Measurements from ENCODE around the gene MRPL4.

The MRPL4 gene

GRCh38 chr19:10251792-10252694, at the start of gene MRPL4:
TSS of gene MRPL4 (plus strand) at chr19:10252214. CDS start at chr19:10252254, 40 bp downstream.
- H3K9ac ChIP-seq (ENCODE audit: insufficient read length) = peak within 1 kb of the TSS; percentile 86
- peak; percentile 84 for TF ChIP-seq POLR2AphosphoS5 (IDR thresholded peaks at IDR 0.05; ENCODE audit: borderline replicate concordance, low read depth, low read length)
- TF ChIP-seq EZH2 (IDR thresholded peaks at IDR 0.05) = no peak
- H3K4me3 ChIP-seq = peak within 1 kb of the TSS; percentile 100
- H3K9me3 ChIP-seq (ENCODE audit: low read depth, low read length) = no peaks in the 10 kb centered on the region
- H3K27ac ChIP-seq = peak within 1 kb of the TSS; percentile 81
- H3K36me3 ChIP-seq (ENCODE audit: insufficient read depth, low read length) = peaks cover 18% of the 10 kb centered on the region
- DNase-seq (ENCODE audit: low read depth, low spot score) = peak; percentile 95

GRCh38 chr19:10203686-10204085, 48.3 kb upstream of the MRPL4 start:
- H3K4me3 ChIP-seq = no peak overlapping the region
- DNase-seq (ENCODE audit: low read depth, low spot score) = no peak
- no peak for TF ChIP-seq FOXP2 (optimal IDR thresholded peaks at IDR 0.05; ENCODE audit: control extremely low read depth, extremely low read length, insufficient read depth)
- no peak for TF ChIP-seq POLR2AphosphoS5 (IDR thresholded peaks at IDR 0.05; ENCODE audit: borderline replicate concordance, low read depth, low read length)
- no peak for TF ChIP-seq EZH2 (IDR thresholded peaks at IDR 0.05)
- no peak overlapping the region for H3K9ac ChIP-seq (ENCODE audit: insufficient read length)
- H3K27ac ChIP-seq = no peak overlapping the region
- no peaks in the 10 kb centered on the region for H3K9me3 ChIP-seq (ENCODE audit: low read depth, low read length)
- no peaks in the 10 kb centered on the region for H3K36me3 ChIP-seq (ENCODE audit: insufficient read depth, low read length)

GRCh38 chr19:10205636-10206035, 46.4 kb upstream of the MRPL4 start:
- H3K9ac ChIP-seq (ENCODE audit: insufficient read length) = no peak overlapping the region
- no peaks in the 10 kb centered on the region for H3K36me3 ChIP-seq (ENCODE audit: insufficient read depth, low read length)
- no peak overlapping the region for H3K27ac ChIP-seq
- DNase-seq (ENCODE audit: low read depth, low spot score) = no peak
- TF ChIP-seq FOXP2 (optimal IDR thresholded peaks at IDR 0.05; ENCODE audit: control extremely low read depth, extremely low read length, insufficient read depth) (no peak), EZH2 (IDR thresholded peaks at IDR 0.05) (no peak), POLR2AphosphoS5 (IDR thresholded peaks at IDR 0.05; ENCODE audit: borderline replicate concordance, low read depth, low read length) (no peak)
- H3K4me3 ChIP-seq = no peak overlapping the region
- no peaks in the 10 kb centered on the region for H3K9me3 ChIP-seq (ENCODE audit: low read depth, low read length)

- Histone ChIP-seq H3K27ac (no peak overlapping the region), H3K36me3 (ENCODE audit: insufficient read depth, low read length) (no peaks in the 10 kb centered on the region), H3K4me3 (no peak overlapping the region), H3K9ac (ENCODE audit: insufficient read length) (no peak overlapping the region), H3K9me3 (ENCODE audit: low read depth, low read length) (no peaks in the 10 kb centered on the region)
- no peak for TF ChIP-seq POLR2AphosphoS5 (IDR thresholded peaks at IDR 0.05; ENCODE audit: borderline replicate concordance, low read depth, low read length)
- no peak for TF ChIP-seq EZH2 (IDR thresholded peaks at IDR 0.05)
- no peak for DNase-seq (ENCODE audit: low read depth, low spot score)
Measured at GRCh38 chr19:10206226-10206885, 45.7 kb upstream of the MRPL4 start.

GRCh38 chr19:10207026-10207425, 45.0 kb upstream of the MRPL4 start:
- no peaks in the 10 kb centered on the region for H3K9me3 ChIP-seq (ENCODE audit: low read depth, low read length)
- H3K4me3 ChIP-seq = no peak overlapping the region
- H3K36me3 ChIP-seq (ENCODE audit: insufficient read depth, low read length) = no peaks in the 10 kb centered on the region
- H3K27ac ChIP-seq = no peak overlapping the region
- no peak for TF ChIP-seq POLR2AphosphoS5 (IDR thresholded peaks at IDR 0.05; ENCODE audit: borderline replicate concordance, low read depth, low read length)
- no peak overlapping the region for H3K9ac ChIP-seq (ENCODE audit: insufficient read length)
- DNase-seq (ENCODE audit: low read depth, low spot score) = no peak

- no peaks in the 10 kb centered on the region for H3K36me3 ChIP-seq (ENCODE audit: insufficient read depth, low read length)
- TF ChIP-seq FOXP2 (optimal IDR thresholded peaks at IDR 0.05; ENCODE audit: control extremely low read depth, extremely low read length, insufficient read depth) (no peak), EZH2 (IDR thresholded peaks at IDR 0.05) (no peak), POLR2AphosphoS5 (IDR thresholded peaks at IDR 0.05; ENCODE audit: borderline replicate concordance, low read depth, low read length) (no peak)
- no peak overlapping the region for H3K9ac ChIP-seq (ENCODE audit: insufficient read length)
- no peak overlapping the region for H3K27ac ChIP-seq
- no peaks in the 10 kb centered on the region for H3K9me3 ChIP-seq (ENCODE audit: low read depth, low read length)
- no peak overlapping the region for H3K4me3 ChIP-seq
- no peak for DNase-seq (ENCODE audit: low read depth, low spot score)
Measured at GRCh38 chr19:10209315-10209714, 42.7 kb upstream of the MRPL4 start.

- no peak for DNase-seq (ENCODE audit: low read depth, low spot score)
- TF ChIP-seq FOXP2 (optimal IDR thresholded peaks at IDR 0.05; ENCODE audit: control extremely low read depth, extremely low read length, insufficient read depth) (no peak), POLR2AphosphoS5 (IDR thresholded peaks at IDR 0.05; ENCODE audit: borderline replicate concordance, low read depth, low read length) (no peak), EZH2 (IDR thresholded peaks at IDR 0.05) (no peak)
- Histone ChIP-seq H3K4me3 (no peak overlapping the region), H3K9me3 (ENCODE audit: low read depth, low read length) (no peaks in the 10 kb centered on the region), H3K36me3 (ENCODE audit: insufficient read depth, low read length) (no peaks in the 10 kb centered on the region), H3K9ac (ENCODE audit: insufficient read length) (no peak overlapping the region), H3K27ac (no peak overlapping the region)
Measured at GRCh38 chr19:10211061-10211460, 41.0 kb upstream of the MRPL4 start.

GRCh38 chr19:10211691-10212090, 40.3 kb upstream of the MRPL4 start:
- TF ChIP-seq FOXP2 (optimal IDR thresholded peaks at IDR 0.05; ENCODE audit: control extremely low read depth, extremely low read length, insufficient read depth) (no peak), EZH2 (IDR thresholded peaks at IDR 0.05) (no peak), POLR2AphosphoS5 (IDR thresholded peaks at IDR 0.05; ENCODE audit: borderline replicate concordance, low read depth, low read length) (no peak)
- no peak overlapping the region for H3K27ac ChIP-seq

More at GRCh38 chr19:10211691-10212090, 40.3 kb upstream of the MRPL4 start:
- no peak overlapping the region for H3K9ac ChIP-seq (ENCODE audit: insufficient read length)
- no peaks in the 10 kb centered on the region for H3K9me3 ChIP-seq (ENCODE audit: low read depth, low read length)
- no peak overlapping the region for H3K4me3 ChIP-seq
- H3K36me3 ChIP-seq (ENCODE audit: insufficient read depth, low read length) = no peaks in the 10 kb centered on the region
- DNase-seq (ENCODE audit: low read depth, low spot score) = no peak
